ENCODE results near the gene ADGRL1.
"Not testable (repeated sequence)": the region's sequence is repeated elsewhere in the genome, so short reads cannot be mapped to it uniquely, and the experiment has no call there.

ADGRL1 gene

DNA sequence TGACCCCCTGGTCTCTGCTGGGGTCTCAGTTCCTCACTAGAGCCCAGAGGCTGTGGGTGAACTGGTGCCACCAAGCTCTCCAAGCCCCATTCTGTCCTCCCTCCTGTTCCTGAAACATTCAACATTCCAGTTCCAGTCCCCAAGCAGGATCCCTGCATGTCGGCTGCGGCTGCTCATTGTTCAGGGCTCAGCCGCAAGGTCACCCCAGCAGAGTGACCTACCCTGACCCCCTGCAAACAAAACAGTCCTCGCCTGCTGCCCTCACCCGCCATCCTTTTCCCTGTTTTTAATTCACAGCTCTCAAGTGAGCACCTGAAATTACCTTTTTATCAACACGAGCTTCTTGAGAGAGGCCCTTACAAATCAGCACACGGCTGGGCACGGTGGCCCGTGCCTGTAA, 19.3 kb downstream of the ADGRL1 start:
- not testable (repeated sequence) for DNase-seq

DNA sequence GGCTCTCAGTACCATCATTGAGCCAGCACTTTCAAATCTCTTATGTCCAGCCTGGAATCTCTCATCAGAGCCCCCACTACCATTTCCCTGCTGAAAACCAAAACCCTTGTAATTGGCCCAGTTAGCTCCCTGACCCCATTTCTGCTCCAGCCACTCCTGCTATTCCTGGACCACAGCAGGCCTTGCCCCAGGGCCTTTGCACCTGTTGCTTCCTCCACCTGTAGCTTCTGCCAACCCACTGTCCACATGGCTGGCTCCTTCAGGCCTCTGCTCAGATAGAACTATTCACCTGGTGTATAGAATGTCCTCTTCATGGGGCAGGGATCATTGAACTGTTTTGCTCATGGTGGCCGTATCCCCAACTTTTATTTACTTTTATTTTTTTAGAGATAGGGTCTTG, 20.3 kb downstream of the ADGRL1 start:
- DNase-seq: not testable (repeated sequence)

DNA sequence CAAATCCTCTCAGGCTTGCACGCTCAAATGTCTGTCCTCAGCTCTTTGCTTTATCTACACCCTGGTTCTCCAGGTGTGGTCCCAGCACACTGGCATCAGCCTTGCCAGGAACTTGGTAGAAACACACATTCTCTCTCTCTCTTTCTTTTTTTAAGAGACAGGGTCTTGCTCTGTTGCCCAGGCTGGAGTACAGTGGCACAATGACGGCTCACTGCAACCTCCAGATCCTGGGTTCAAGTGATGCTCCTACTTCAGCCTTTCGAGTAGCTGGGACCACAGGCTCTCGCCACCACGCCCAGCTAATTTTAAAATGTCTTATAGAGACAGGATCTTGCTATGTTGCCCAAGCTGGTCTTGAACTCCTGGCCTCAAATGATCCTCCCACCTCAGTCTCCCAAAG, 20.8 kb downstream of the ADGRL1 start:
- DNase-seq: no peak

DNA sequence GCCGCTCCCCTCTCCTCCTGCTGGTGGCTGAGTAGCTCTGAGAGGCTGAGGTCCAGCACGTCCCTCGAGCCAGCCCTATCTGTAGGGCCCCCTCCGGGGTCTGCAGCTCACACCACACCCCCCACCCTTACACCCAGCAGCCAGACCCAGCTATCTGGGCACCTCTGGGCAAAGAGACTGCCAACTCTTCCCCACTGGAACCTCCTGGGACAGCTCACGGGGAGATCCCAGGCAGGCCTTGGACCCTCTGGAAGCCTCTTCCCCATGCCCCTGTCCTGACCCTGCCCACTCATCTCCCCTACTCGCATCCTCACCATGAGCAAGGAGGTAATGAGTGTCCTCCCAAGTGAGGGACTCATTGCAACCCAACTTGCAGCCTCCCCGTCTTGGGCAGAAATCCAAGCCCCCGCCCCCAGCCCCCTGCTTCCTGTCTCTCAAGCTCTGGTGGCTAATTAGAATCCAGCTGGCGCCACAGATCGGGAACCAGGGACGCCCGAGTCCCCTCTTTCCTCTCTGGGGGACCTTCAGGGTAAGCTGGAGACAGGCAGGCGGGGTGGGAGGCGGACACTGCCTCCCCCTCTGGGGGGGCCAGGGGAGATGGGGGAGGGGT, 22.1 kb downstream of the ADGRL1 start:
- DNase-seq: no peak

DNA sequence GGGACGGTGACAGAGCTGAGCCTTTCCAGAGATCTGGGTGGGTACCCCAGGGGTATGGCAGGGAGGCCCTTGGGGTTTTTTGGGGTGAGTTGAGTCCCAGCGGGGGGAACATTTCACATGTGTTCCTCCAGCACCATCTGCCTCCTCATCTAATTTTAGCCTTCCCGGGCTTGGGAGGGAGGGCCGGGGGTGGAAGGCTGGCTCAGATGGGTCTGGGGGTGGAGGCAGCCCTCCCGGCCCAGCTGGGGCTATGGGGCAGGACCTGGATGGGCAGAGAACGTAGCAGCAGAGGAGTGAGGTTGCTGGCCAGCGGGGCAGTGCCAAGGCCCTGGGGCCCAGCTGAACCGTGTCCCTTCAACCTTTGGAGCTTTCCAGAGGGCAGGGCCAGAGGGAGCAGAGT, 23.5 kb downstream of the ADGRL1 start:
- DNase-seq: no peak

DNA sequence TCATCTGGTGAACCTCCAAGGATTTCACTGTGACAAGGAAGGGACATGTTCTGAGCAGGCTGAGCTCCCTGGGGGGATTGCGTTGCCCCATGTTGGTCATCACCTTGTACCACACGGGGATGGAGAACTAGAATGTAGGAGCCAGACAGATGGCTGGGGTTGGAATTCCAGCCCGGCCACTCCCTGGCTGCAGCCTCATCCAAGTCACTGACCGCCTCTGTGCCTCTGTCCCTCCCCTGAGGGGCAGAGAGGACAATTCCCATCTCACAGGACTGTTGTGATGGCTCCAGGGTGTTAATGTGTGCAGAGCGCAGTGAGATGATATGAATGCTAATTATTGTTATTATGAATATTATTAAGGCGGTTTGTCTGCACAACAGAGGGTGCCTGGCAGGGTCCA, 24.1 kb downstream of the ADGRL1 start:
- no peak for DNase-seq

DNA sequence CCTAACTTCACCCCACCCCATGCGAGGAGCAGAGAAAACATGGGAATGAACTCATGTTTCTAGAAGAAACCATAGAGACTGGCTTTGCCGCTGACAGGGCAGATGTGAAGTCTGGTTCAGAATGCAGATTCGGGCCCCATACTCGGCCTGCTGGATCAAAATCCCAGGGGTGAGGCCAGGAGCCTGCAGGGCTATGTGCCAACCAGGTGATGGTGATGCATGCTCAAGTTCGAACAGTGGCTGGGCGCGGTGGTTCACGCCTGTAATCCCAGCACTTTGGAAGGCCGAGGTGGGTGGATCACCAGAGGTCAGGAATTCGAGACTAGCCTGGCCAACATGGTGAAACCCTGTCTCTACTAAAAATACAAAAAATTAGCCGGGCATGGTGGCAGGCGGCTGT, 24.8 kb downstream of the ADGRL1 start:
- not testable (repeated sequence) for DNase-seq

DNA sequence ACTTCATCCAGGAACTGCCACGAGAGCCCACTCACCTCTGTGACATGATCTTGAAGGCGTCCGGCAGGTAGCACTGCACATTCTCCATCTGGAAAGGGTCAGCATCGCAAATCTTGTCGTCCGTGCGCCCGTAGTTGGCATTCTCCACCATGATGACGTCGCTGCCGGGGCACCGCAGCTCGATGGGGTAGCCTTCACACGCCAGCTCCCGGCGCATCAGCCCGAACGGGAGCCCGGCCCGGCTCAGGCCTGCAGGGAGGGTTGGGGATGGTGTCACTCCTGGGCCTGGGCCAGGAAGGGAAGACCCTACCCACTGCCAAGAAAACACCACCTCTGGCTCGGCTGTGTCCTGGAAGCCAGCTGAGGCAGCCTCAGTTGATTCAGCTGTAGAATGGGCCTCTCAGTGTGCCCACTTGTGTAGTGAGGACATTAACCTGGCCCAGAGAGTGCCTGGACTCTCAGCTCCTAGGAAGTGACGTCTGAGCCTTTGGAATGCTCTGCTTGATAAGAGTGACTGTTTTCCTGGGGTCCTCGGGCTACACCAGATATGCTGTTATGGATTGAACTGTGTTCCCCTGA, 28.4 kb downstream of the ADGRL1 start:
- no peak for DNase-seq

DNA sequence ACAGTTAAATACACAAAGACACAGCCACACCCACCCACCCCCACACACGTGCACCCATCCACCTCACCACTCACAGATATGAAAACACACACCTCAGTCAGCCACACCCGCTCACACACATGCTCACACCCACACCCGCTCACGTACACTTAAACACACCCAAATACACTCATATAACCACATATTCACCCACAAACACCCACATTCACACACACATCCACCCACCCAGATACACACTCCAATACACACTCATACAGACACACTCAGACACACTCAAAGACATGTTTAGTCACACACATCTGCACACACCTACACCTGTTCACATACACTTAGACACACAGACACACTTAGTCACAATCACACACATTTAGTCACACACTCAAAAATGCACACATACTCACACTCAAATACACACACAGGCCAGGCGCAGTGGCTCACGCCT, 30.6 kb downstream of the ADGRL1 start:
- no peak for DNase-seq

DNA sequence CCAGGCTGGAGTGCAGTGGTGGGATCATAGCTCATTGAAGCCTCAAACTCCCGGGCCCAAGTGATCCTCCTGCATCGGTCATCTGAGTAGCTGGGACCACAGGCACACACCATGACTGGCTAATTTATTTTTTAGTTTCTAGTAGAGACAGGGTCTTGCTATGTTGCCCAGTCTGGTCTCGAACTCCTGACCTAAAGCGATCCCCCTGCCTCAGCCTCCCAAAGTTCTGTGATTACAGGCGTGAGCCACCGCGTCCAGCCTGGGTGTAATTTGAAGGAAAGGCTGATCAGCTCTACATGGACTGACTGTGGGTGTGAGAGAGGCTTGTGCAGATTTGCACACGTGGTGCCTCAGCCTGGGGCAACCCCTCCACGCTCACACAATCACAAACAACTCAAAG, 31.1 kb downstream of the ADGRL1 start:
- no peak for DNase-seq

DNA sequence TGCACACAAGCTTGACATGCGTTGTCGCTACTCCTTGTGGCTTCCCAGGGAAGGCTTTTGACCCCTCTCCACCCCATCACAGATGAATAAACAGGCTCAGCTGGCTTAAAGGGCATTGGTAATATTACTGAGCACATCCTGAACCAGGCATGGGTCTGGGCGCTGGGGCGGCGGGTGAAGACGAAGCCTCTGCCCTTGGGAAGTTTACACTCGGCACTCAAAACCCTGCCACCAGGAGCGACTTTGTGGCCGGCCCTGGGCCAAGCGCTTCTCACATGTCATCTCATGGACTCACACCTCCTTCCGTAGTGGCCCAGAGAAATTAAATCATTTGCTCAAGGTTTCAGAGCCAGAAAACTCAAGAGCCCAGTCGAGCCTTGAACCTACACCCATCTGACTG, 37.0 kb downstream of the ADGRL1 start:
- DNase-seq: no peak

DNA sequence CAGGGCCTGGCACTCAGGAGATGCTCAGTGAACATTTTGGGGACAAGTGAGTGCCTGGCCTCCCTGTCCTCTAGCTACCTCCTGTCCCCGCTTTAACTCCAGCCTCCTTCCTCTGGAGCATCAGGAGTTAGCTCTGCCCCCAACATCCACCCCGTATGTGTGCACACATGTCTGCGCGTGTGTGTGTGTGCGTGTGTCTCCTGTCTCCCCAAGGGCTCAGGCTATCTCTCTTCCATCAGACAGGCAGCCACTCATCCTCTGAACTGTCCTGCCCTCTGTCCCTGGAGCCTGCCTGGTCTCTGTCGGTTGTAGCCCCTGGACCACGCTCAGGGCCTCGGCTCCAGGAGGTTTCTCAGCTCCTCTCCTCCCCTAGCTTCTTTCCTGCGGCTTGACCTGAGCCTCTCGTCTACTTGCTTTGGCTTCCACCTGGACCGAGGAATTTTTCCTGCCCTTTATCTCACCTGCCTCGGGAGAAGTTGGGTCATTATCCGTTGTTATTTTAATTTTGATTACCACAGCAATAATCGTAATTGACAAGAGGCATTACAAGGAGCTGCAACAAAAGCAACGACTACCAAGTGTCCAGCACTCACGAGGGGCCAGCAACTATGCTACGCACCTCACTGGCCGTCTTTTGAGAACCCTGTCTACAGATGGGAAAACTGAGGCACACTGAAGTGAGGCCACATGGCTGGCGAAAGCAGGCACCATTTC, 37.6 kb downstream of the ADGRL1 start:
- no peak for DNase-seq

DNA sequence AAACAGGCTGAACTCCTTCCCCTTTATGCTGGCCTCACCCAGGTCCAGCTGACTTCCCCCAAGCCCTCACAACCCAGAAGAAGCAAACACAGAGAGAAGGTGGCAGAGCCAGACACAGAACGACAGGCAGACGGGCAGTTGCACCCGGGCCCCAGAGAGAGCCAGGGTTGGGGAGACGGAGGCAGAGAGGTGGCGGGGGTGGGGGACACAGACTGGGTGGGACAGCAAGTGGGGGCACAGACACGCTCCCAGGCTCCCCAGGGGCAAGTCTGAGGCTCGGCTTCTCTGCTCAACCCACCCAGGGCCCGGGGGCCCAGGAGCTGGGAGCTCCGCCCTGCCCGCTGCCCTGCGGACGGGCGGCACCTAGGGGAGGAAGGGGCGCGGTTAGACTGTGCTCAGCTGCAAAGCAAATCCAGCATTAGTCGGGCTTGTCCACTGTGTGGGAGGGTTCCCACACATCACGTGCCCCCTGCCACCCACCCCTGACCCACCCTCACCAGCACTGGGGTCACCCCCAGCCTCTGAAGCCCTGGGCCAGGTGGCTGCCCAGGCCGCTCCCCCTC, 38.3 kb downstream of the ADGRL1 start:
- no peak for DNase-seq

DNA sequence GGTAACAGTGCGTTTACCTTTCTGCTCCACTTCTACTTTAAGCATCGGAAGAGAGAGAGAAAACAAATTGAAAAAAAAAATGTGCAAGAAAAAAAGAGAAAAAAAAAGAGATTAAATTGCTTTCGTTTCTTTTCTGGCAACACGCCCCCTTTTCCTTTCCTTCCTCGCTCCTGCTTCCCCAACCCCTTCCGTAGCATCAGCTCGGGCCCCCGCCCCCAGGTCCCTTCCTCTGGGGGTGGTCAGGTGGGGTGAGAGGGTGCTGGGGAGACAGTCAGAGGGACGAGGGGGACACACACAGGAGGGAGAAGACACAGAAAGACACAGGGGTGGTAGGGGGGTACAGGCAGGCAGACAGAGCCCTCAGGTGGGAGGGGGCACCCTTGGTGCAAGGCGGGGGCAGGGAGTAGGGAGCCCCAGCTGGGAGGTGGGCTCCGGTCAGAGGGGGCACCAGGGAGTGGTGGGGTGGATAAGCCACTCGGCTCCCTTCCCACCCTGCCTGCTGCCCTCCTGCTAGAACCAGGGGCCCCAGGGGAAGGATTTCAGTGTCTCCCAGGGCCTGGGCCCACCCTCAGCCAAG, 38.9 kb downstream of the ADGRL1 start:
- no peak for DNase-seq

DNA sequence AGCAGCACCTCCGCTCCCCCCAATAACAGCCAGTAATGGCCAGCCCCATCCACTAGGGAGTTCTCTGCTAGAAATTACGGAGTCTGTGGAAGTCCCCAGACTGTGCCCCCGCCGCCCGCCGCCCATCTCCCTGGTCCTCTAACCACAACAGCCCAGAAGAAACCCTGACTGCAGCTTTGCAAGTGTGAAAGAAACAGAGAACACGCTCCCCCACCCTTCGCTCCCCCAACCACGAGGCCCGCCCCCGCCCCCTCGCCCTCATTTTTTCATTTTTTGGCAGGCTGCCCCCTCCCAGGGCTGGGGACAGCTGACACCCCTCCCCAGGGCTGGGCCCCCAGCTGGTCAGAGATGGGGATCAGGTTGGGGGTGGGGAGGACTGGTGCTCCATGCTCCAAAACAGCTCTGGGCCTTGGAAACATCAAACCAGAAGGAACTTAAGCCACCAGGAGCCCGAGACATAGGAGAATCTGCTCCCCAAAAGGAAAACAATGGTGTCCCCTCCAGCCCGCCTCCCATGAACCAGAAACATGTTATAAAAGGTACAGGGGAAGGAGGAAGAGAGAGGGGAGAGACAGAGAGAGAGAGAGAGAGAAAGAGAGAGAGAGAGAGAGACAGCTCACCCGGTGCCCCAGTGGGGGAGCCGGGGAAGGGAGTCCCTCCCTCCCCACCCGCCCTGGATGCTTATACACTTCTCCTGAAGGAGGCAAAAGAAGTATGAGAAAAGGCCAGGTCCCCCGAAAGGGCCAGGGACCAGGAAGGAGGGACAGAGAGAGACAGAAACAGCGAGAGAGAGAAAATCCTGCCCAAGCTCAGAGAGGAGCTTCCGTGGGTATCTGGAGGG, 39.8 kb downstream of the ADGRL1 start:
- DNase-seq: no peak

DNA sequence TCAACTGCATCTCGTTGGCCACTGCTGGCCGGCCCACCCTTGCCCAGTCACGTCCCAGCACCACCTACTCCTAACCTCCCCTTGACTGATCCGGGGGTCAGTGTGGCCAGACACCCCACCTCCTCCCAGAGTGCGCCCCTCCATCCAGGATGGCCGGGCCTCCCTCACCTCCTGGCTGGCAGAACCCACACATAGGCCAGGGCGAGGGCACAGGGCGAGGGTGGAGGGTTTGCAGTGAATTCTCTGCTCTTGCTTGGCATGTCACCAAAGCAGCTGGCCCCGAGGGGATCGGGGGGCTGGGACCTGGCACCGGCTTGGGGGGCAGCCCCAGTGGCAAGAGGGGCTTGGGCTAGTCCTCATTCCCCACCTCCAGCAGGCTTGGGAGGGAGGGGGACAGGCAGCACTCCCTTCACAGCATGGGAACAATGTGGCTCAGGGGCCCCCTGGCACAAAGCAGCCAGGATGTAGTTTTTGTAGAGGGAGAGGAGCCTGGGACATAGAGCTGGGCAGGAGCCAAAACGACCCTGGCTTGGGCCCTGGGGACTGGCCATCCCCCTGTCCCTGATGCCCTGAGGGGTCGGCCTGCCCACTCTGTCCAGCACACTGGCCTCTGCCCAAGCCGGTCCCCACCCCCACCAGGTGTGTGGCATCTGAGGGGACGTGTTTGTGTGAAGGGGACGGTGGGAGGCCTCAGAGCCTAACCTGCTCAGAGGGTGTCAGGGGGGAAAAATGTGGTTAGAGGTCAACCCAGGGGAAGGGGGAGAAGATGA, 41.1 kb downstream of the ADGRL1 start:
- no peak for DNase-seq

DNA sequence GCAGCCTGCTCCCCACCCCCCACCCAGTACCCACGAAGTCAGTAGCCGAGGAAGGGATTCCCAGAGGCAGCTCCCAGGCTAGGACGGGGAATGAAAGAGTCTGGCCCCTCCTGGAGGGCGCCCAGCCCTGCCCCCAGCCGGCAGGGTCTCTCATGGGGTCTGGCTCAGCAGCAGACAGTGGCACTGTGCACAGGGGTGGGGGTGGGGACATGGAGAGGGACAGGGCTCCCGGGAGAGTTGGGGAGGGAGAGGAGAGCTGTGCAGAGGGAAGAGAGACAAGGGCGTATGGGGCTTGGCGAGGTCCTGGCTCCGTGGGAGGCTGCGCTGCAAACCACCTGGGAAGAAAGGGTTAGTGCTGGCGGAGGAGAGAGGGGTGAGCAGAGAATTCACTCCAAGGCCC, 41.9 kb downstream of the ADGRL1 start:
- DNase-seq: no peak

DNA sequence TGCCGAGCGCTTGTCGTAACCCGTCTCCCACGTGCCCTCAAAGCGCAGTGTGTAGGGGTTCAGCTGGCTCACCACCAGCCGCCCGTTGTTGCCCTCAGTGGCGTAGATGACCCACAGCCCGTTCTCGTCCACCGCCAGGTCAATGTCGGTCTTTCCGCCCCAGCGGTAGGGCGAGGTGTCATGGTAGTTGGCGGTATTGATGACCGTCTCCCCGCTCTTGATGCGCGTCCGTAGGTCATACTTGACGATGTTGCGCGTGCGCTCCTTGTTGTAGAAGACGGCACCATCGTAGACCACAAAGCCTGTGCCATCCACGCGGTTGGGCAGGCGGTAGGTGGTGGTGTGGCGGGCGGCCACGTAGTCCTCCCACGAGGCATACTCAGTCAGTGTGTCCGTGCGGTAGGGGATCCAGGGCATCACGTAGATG, 43.1 kb downstream of the ADGRL1 start:
- no peak for DNase-seq

DNA sequence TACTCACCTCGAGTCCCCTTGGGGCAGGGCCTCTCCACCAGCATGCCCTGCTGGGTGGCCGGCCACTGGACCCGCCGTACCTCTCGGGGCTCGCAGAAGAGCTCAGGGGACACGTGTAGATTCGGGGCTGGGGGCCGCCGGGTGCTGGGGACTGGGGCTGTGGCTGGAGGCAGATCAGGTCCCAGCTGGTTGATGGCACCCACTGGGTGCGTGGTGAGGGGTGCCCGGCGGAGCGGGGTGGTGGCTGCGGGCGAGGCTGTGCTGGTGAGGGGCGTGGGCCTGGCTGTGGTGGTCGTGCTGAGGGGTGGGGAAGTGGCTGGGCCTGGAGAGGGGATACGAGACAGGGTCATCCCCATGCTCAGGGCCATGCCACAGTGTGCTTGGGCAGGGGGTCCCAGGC, 44.7 kb downstream of the ADGRL1 start:
- no peak for DNase-seq

DNA sequence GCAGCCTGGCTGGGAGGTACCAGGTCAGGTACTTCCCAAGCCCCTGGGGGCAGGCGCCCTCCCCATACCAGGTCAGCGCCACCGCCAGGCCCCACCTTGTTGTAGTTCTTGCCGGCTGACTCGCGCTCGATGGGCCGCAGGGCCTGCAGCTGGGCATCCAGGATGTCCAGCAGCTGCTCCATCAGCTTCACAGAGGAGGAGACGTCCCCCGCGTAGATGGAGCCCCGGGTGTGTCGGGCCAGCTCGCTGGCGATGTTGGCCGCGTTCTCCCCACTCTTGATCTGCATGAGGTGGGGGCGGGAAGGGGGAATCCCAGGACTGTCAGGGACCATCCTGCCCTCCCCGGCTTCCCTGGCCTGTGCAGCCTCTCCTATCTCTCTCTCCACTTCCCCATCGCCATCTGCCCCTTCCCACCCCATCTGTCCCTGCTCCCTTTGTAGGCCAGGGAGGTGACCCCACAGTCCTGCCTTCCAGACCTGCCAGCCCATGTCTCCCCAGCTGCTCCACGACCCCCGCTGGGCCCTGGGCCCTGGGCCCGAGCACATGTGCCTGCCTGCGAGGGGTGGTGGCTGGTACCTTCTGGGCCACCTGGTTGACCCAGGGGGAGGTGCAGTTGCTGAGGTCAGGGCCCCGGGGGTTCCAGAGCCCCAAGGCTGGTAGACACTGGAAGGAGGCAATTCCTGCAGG, 45.8 kb downstream of the ADGRL1 start:
- no peak for DNase-seq

DNA sequence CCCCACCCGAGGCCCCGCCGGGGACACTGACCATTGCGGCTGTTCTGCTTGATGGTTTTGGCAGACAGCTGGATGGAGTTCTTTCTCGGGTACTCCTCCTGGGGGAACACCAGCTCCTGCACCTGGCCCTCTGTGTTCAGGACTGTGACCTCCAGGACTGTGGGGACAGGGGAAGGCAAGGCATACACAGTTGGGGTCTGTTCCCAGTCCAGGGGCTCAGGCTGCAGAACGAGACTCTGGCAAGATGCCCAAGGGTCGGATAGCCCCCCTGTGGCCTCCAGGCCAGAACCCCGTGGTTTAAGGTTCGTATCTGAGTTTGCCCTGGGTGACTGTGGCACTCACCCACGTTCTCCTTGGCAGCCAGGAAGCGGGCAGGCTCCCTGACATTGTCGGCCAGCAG, 46.9 kb downstream of the ADGRL1 start:
- DNase-seq: no peak

All from NCI-H1092 treated with DMSO at 0.1 percent for 48 hours (cell line).